K562 (cell line): ENCODE data around the gene ERG28. TPM values are rescaled to one million over a fixed set of nuclear protein-coding genes. Genes with fewer than 3 reads are reported as not detected.
A peak's percentile ranks its signal among the peaks of the same experiment; 100 is the strongest.

Experiments used
- BCL6 ChIP-seq: fragments of 250-450 bp; sonication (Bioruptor Pico); IDR thresholded peaks from 2 replicates; pipeline ENCODE4 v1.4.0; 2020
- BRD4 ChIP-seq: fragments of 200-600 bp; sonication (generic); IDR thresholded peaks from 2 replicates; pipeline ENCODE4 v1.6.1; 2017; ENCODE audit warnings: inconsistent platforms
- C11orf30 ChIP-seq: fragments of 450-650 bp; IDR thresholded peaks from 2 replicates; pipeline ENCODE4 v1.6.1; 2016; ENCODE audit warnings: low read depth, mild to moderate bottlenecking
- CEBPG ChIP-seq, 3 experiments: fragments of 200-800 bp in 1 of 3; sonication (Bioruptor generic) in 1 of 3; sonication (generic) in 1 of 3; formaldehyde crosslinking in 1 of 3; IDR thresholded peaks in 2 of 3; conservative IDR thresholded peaks in 1 of 3; 2 replicates each; pipeline versions ENCODE4 v1.6.1 to v1.8.0; 2016 to 2022; ENCODE audit warnings: missing compliant biosample characterization in 2 of 3, missing genetic modification characterization in 2 of 3, mild to moderate bottlenecking in 1 of 3, missing genetic modification reagents in 1 of 3
- CREB1 ChIP-seq, 2 experiments: sonication (generic) in 1 of 2; formaldehyde crosslinking in 1 of 2; IDR thresholded peaks; 2 replicates each; pipeline versions ENCODE4 v1.6.1 to v1.8.0; 2012 to 2022; ENCODE audit warnings: inconsistent platforms in 1 of 2, mild to moderate bottlenecking in 1 of 2, missing genetic modification reagents in 1 of 2, moderate library complexity in 1 of 2
- DACH1 ChIP-seq: fragments of 450-650 bp; IDR thresholded peaks from 2 replicates; pipeline ENCODE4 v1.6.1; 2018; ENCODE audit not compliant: partially characterized antibody
- ETV5 ChIP-seq: sonication (generic); formaldehyde crosslinking; IDR thresholded peaks from 2 replicates; pipeline ENCODE4 v1.4.0; 2020; ENCODE audit warnings: low read depth, mild to moderate bottlenecking, missing genetic modification reagents
- MBD2 ChIP-seq: sonication (generic); IDR thresholded peaks from 2 replicates; pipeline ENCODE4 v1.6.1; 2016; ENCODE audit warnings: low read depth, borderline replicate concordance
- MEF2D ChIP-seq: conservative IDR thresholded peaks from 2 replicates; pipeline ENCODE4 v1.6.1; 2016; ENCODE audit warnings: low read depth, missing genetic modification characterization, missing compliant biosample characterization
- MTA1 ChIP-seq: fragments of 450-650 bp; IDR thresholded peaks from 2 replicates; pipeline ENCODE4 v1.6.1; 2017; ENCODE audit warnings: borderline replicate concordance
- MTA2 ChIP-seq: fragments of 450-650 bp; IDR thresholded peaks from 2 replicates; pipeline ENCODE4 v1.6.1; 2016; ENCODE audit warnings: low read depth
- NFIC ChIP-seq: fragments of 450-650 bp; IDR thresholded peaks from 2 replicates; pipeline ENCODE4 v1.6.1; 2017; ENCODE audit warnings: mild to moderate bottlenecking, inconsistent platforms
- PHB2 ChIP-seq: fragments of 450-650 bp; IDR thresholded peaks from 2 replicates; pipeline ENCODE4 v1.6.1; 2017; ENCODE audit warnings: low read depth
- PHF20 ChIP-seq: fragments of 450-650 bp; IDR thresholded peaks from 2 replicates; pipeline ENCODE4 v1.6.1; 2018; ENCODE audit not compliant: partially characterized antibody
- PHF8 ChIP-seq: fragments of 200-600 bp; sonication (generic); IDR thresholded peaks from 2 replicates; pipeline ENCODE4 v1.6.1; 2012; ENCODE audit warnings: mixed run types, mild to moderate bottlenecking, inconsistent platforms, low read length, moderate library complexity, borderline replicate concordance
- POLR2AphosphoS5 ChIP-seq: IDR thresholded peaks from 2 replicates; pipeline ENCODE4 v1.6.1; 2011; ENCODE audit warnings: mild to moderate bottlenecking, low read depth, low read length, moderate library complexity; ENCODE audit not compliant: control insufficient read depth, insufficient read depth
- POLR3A ChIP-seq: IDR thresholded peaks from 2 replicates; pipeline ENCODE4 v1.6.1; 2011; ENCODE audit warnings: borderline replicate concordance, mild to moderate bottlenecking, moderate library complexity; ENCODE audit not compliant: insufficient read length, insufficient read depth; ENCODE audit errors: extremely low read depth
- POLR3G ChIP-seq: IDR thresholded peaks from 2 replicates; pipeline ENCODE4 v1.6.1; 2011; ENCODE audit not compliant: insufficient read length, insufficient replicate concordance; ENCODE audit errors: extremely low read depth
- SIN3A ChIP-seq, 2 experiments: fragments of 150-350 bp in 1 of 2; IDR thresholded peaks; 2 replicates each; pipeline ENCODE4 v1.6.1; 2011 to 2016; ENCODE audit warnings: borderline replicate concordance in 2 of 2, low read depth in 2 of 2, low read length in 2 of 2, mild to moderate bottlenecking in 2 of 2, moderate library complexity in 2 of 2; ENCODE audit not compliant: control insufficient read depth in 1 of 2
- TAF15 ChIP-seq: fragments of 200-400 bp; formaldehyde crosslinking; IDR thresholded peaks from 2 replicates; pipeline ENCODE4 v1.6.1; 2017; ENCODE audit warnings: mild to moderate bottlenecking, low read depth, low read length, moderate library complexity
- TBP ChIP-seq: optimal IDR thresholded peaks from 2 replicates; pipeline ENCODE3; 2011; ENCODE audit warnings: low read depth, low read length, improper control_type of control experiment
- TRIM24 ChIP-seq, 2 experiments: fragments of 450-650 bp; IDR thresholded peaks; 2 replicates each; pipeline ENCODE4 v1.6.1; 2016
- YBX1 ChIP-seq: fragments of 450-650 bp; IDR thresholded peaks from 2 replicates; pipeline ENCODE4 v1.7.1; 2016; ENCODE audit warnings: mild to moderate bottlenecking
- YY1 ChIP-seq, 3 experiments: IDR thresholded peaks; 2 replicates each; pipeline ENCODE4 v1.6.1; 2011; ENCODE audit warnings: low read length in 2 of 3, mild to moderate bottlenecking in 2 of 3, moderate library complexity in 2 of 3, borderline replicate concordance in 1 of 3, control low read depth in 1 of 3, low read depth in 1 of 3; ENCODE audit not compliant: insufficient read depth in 3 of 3, insufficient replicate concordance in 2 of 3, control insufficient read depth in 1 of 3, insufficient read length in 1 of 3; ENCODE audit errors: extremely low read depth in 1 of 3
- ZC3H4 ChIP-seq: sonication (generic); formaldehyde crosslinking; IDR thresholded peaks from 2 replicates; pipeline ENCODE4 v1.9.0; 2021; ENCODE audit warnings: missing genetic modification reagents, borderline replicate concordance
- ZNF24 ChIP-seq: fragments of 450-650 bp; IDR thresholded peaks from 2 replicates; pipeline ENCODE4 v1.6.1; 2016
- ZNF282 ChIP-seq: sonication (generic); formaldehyde crosslinking; IDR thresholded peaks from 2 replicates; pipeline ENCODE4 v1.8.1; 2023; ENCODE audit warnings: missing genetic modification reagents
- ZNF717 ChIP-seq: fragments of 250-450 bp; sonication (Bioruptor Pico); IDR thresholded peaks from 2 replicates; pipeline ENCODE4 v1.5.0; 2021
- polyA plus RNA-seq, 8 experiments: library from polyadenylated mRNA; depleted of rRNA in 4 of 8; stranded (reverse) in 5 of 8; unstranded in 3 of 8; fragments of >200 nt; fragmentation: Nextera tagmentation in 2 of 8; fragmentation: Illumina TruSeq in 1 of 8; extraction: Ambion mirVana in 2 of 8; extraction: Trizol in 1 of 8; gene quantifications; 2 replicates each; pipeline versions ENCODE4 v1.2.1 to v1.2.3, GENCODE V29; 2011 to 2014; ENCODE audit warnings: inconsistent platforms in 1 of 8, missing spikeins in 1 of 8
- total RNA-seq, 7 experiments: library from RNA; depleted of rRNA in 6 of 7; stranded (reverse); fragments of >200 nt in 6 of 7; fragmentation: Illumina TruSeq in 2 of 7; extraction: Trizol in 2 of 7; gene quantifications; 2 replicates each; pipeline versions ENCODE4 v1.2.1 to v1.2.3, GENCODE V29; 2011 to 2021; ENCODE audit warnings: low replicate concordance in 1 of 7
- TF ChIP-seq, protein P1 (sequence below): sonication (generic); formaldehyde crosslinking; IDR thresholded peaks from 2 replicates; pipeline ENCODE4 v1.8.0; 2022; ENCODE audit warnings: missing genetic modification reagents, mild to moderate bottlenecking, borderline replicate concordance

Gene ERG28
- total and polyA plus RNA-seq, 9 of the 15 experiments (the other 6 are each of a cell fraction or from before 2014, with no cell fraction given), result 3.1 to 34.2 (median 14.2) TPM

DNA sequence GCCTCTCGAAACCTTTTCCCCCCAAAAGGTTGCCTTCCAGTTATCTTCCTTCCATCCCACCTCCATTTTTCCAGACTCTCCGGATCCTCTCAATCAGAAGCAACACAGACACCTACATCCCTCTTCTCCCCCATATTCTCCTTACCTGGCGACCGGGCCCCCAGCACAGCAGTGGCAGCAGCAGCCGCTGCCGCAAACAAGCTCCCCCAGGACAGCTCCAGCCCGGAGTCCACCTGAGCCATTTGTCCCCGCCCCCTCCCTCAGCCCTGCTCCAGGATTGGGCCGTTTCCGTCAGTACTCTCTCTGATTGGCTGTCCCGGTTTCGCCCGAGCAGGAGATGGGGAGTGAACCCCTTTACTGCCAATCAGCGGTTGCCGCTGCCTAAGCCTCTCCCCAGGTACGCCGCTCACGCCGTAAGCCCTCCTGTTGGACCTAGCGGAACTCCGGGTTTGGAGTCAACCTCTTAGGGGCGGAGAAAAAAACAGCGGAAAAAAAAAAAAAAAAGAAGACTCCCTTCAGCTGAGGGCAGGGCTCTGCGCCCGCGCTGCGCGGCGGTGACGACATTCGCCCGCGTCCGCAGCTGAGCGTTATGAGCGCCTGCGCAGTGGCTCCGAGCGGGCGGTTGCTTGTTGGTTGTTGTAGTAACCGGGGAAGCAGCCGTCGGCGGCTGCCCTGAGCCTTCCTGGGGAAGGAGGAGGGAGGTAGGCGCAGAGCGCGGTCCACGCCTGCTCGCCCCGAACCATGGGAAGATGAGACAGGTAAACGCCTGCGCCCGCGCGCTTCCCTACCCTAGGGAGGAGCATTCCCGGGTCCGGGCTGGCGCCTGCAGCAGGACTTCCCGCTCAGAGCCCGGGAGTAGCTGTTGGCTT lies at the start of gene ERG28, which contains the start of gene TTLL5 (continued):
- TF ChIP-seq BCL6 (no peak), POLR2AphosphoS5 (no peak), ZC3H4 (no peak), ETV5 (CRISPR knock-in tag) (no peak; the same call in 1 of the 2 replicates), POLR3A (no peak), NFIC (no peak), BRD4 (no peak), MEF2D (tag) (no peak), CREB1 (IDR thresholded peaks at IDR 0.05) (peak; percentile 95), CREB1 (CRISPR knock-in tag; IDR thresholded peaks at IDR 0.05) (peak; percentile 95), PHF20 (peak; percentile 51), CEBPG (CRISPR knock-in tag; IDR thresholded peaks at IDR 0.05) (no peak), CEBPG (tag; conservative IDR thresholded peaks at IDR 0.05 in 1 of 2, IDR thresholded peaks at IDR 0.05 in 1 of 2) (no peak), MBD2 (peak; percentile 93), PHF8 (peak; percentile 52; the same call in 1 of the 2 replicates), ZNF24 (no peak), TRIM24 (IDR thresholded peaks at IDR 0.05) (no peak), ZNF282 (no peak), PHB2 (no peak), YBX1 (no peak), TAF15 (no peak), ZNF717 (CRISPR knock-in tag) (no peak), POLR3G (no peak), MTA1 (peak; percentile 97), TBP (peak; percentile 23), MTA2 (no peak), DACH1 (peak; percentile 35), SIN3A (IDR thresholded peaks at IDR 0.05; ENCODE audit: borderline replicate concordance in 2 of 2, control insufficient read depth in 1 of 2, low read depth in 2 of 2, low read length in 2 of 2) (peak; percentile 54 to 93; a peak in 3 of 4 replicates), C11orf30 (peak; percentile 79), YY1 (IDR thresholded peaks at IDR 0.05; ENCODE audit: borderline replicate concordance in 1 of 3, control insufficient read depth in 1 of 3, extremely low read depth in 1 of 3, insufficient read depth in 3 of 3, insufficient read length in 1 of 3, insufficient replicate concordance in 2 of 3, low read depth in 1 of 3, low read length in 2 of 3) (peak in 1 of 3 experiments; percentile 12)
- TF ChIP-seq, protein P1, sequence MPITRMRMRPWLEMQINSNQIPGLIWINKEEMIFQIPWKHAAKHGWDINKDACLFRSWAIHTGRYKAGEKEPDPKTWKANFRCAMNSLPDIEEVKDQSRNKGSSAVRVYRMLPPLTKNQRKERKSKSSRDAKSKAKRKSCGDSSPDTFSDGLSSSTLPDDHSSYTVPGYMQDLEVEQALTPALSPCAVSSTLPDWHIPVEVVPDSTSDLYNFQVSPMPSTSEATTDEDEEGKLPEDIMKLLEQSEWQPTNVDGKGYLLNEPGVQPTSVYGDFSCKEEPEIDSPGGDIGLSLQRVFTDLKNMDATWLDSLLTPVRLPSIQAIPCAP (CRISPR knock-in tag), result no peak
